GM20000 (cell line): ENCODE measurements around the gene CHML.
"Not testable (repeated sequence)": the region's sequence is repeated elsewhere in the genome, so short reads cannot be mapped to it uniquely, and the experiment has no call there.

Source experiments
- DNase-seq: peaks from one replicate; pipeline ENCODE4 v3.0.0; 2012; ENCODE audit warnings: low spot score
- CTCF ChIP-seq: IDR thresholded peaks from 2 replicates; pipeline ENCODE4 v1.5.1; 2012; ENCODE audit warnings: mild to moderate bottlenecking, control low read depth; ENCODE audit errors: extremely low read depth, missing control alignments

The CHML gene

DNA sequence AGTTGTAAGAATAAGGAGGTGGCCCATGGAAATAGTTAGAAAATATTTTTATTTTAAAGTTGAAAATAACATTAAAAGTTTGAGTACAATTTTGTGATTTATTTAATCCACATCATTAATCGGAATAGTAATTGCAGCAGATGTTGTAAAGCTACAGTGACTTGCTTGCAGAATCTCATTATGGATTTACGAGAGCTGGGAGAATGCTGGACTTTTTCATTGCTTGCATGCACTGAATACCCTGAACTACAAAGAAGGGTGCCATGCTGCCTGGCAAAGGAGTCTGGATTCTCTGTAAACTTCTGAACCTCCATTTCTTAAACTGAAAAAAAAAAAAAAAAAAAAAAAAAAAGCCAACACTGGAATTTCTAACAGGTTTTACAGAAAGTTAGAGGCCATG, 38.4 kb upstream of the CHML start:
- no peak for DNase-seq
- no peak for TF ChIP-seq CTCF

- peak; percentile 54 for DNase-seq
- TF ChIP-seq CTCF, result no peak
Observed at GRCh38 chr1:241677201-241677600, 37.0 kb upstream of the CHML start.

- DNase-seq, result peak; percentile 11
Observed at GRCh38 chr1:241675983-241676382, 35.8 kb upstream of the CHML start.

DNA sequence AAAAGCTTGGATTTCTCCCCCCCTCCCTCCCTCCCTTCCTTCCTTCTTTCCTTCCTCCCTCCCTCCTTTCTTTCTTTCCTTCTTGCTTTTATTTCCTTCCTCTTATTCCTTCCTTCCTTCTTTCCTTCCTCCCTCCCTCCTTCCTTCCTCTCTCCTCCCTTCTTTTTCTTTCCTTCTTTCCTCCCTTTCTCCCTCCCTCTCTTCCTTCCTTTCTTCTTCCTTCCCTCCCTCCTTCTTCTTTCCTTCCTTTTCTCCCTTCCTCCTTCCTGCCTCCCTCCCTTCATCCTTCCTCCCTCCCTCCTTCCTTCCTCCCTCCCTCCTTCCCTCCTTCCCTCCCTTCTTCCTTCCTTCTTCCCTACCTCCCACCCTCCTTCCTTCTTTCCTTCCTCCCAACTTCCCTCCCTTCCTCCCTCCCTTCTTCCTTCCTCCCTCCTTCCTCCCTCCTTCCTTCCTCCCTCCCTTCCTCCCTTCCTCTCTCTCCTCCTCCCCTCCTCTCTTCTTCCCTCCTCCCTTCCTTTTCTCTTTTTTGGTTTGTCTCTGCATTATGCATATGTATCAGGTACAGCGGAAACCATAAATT, 34.7 kb upstream of the CHML start:
- no peak for DNase-seq

More at GRCh38 chr1:241675983-241676382, 35.8 kb upstream of the CHML start:
- no peak for TF ChIP-seq CTCF

DNA sequence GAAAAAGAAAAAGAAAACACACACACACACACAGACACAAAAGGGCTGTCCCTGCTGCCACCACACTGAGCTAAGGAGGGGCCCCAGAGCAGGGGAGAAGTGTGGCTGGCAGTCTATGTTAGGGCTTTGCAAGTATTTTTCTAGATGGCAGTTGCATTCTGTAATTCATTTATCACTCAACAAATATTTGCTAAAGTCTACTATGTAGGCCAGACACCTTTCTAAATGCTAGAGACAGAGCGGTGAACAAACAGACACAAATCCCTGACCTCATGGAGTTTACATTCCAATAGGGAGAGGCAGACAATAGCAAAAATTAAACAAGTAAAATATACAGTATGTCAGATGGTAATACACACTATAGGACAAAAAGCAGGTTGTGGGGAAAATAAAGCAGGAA, 32.1 kb upstream of the CHML start:
- DNase-seq, result no peak
- no peak for TF ChIP-seq CTCF

More for the DNA sequence above, 34.7 kb upstream of the CHML start:
- TF ChIP-seq CTCF, result no peak

DNA sequence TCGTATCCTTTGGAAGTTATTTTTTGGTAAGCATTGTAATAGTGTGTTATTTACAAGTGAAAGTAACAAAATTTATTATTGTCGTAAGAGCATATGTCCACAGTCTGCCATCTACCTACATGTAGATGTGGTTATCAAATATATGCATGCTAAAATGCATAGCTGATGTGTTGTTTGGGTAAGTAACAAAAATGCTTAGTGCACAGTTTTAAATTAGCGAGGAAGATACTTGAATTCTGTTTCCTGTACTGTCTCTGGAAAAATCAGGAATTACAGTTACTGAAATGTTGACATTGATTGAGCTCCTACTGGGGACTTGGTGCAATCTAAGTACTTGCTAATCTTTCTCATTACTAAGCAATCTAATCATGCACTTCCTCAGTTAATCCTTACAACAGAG, 26.2 kb upstream of the CHML start:
- TF ChIP-seq CTCF, result no peak
- DNase-seq, result no peak

GRCh38 chr1:241660424-241660972, 20.3 kb upstream of the CHML start:
- no peak for TF ChIP-seq CTCF
- DNase-seq, result no peak

- not testable (repeated sequence) for DNase-seq
Observed at GRCh38 chr1:241659016-241659415, 18.8 kb upstream of the CHML start.
